ENCODE data around the gene SEMA6D.
"Not testable (repeated sequence)": the region's sequence is repeated elsewhere in the genome, so short reads cannot be mapped to it uniquely, and the experiment has no call there.

Gene SEMA6D

DNA sequence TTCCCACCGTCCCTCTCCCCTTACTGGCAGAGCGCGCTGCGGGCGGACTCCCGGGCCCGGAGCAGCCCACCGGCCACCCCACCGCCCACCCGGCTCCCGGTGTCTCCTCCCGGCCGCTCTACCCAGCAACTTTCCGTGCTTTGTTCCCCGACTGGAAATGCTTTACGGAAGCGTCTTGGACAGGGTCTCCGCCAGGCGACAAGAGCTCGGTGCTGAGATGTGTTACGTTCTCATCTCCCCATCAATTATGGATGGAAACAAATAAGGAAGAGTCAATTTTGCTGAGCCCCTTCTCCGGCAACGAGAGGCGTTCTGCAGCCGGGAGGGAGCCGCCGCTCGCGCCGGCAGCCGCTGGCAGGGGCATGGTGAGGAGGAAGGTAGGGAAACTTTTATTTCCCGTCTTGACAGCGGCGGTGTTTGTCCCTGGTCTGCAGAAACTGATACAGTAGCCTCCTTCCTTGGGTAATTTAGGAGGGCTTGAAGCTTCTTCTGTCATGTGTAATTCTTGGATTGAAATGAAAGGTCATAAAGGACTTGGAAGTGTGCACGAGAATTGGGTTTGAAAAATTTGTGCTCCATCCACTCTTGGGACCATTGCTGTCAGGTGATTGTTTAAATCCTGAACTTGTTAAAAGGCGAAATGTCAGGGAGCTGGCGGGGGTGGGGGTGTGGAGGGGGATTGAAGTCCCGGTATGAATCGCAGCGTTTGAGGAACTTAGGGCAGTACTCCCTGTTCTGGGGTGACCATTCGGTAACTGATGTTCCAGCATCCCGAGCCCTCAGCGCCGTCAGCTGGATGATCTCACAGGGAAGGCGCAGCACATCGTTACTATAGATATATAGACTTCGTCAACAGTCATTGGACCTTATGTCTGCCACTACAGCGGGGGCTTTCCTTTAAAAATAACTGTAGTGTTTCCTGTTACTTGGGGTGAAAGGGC is 1.5 kb downstream of the SEMA6D start:
- no peak for DNase-seq

DNA sequence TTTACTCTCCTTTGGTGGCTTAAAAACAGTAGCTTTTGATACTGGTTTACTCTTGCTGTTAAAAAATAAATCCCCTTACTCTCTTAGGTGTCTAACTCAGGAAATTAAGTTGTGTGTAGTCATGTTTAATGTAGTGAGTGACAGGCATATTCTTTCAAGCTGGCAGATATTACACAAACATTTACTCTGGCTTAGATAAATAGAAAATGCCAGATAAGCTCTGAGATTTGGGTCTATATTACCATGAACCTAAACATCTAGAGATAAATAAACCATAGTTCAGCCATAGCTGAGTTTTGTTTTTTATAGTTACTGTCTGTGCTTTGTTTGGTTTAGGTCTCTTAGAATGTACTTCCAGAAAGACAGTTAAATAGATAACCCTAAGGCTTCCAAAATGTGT is 2.4 kb downstream of the SEMA6D start:
- no peak for DNase-seq

GRCh38 chr15:47720555-47720954 is 3.2 kb downstream of the SEMA6D start:
- no peak for DNase-seq

DNA sequence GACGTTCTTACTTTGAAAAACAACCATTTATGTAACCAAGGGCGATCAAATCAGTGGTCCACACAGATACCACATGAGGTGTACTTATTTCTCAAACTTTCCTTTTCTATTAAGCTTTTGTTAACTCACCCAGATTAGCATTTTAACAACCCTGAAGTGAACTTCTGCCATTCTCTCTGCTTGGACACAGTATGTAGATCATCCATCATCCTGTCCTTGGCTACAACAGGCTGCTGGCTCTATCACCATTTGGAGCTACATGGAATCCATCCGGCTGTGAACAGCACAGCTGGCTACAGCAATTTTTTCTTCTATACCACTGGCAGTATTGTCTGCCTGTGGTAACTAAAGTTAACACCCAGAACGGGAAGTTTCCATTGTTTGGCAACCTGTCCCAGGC is 4.4 kb downstream of the SEMA6D start:
- no peak for DNase-seq

DNA sequence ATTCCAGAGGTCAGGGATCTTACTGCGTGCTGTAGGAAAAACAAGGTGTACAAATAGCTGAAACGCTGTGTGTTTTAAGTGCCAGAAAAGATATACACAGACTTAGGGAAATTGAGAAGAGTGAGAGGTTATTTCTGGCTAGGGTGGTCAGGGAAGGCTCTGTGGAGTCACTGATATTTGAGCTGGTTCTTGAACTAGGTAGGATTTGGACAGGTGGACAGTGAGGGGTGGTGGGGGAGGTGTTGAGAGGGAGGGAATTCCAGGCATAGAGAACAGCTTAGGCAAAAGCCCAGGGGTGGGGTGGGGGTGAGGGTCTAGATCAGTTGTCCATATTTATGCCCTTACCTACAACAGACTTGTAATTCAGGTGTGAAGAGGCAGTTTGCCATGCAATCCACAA is 7.0 kb downstream of the SEMA6D start:
- DNase-seq: no peak

GRCh38 chr15:47725051-47725450 is 7.7 kb downstream of the SEMA6D start:
- DNase-seq: no peak

DNA sequence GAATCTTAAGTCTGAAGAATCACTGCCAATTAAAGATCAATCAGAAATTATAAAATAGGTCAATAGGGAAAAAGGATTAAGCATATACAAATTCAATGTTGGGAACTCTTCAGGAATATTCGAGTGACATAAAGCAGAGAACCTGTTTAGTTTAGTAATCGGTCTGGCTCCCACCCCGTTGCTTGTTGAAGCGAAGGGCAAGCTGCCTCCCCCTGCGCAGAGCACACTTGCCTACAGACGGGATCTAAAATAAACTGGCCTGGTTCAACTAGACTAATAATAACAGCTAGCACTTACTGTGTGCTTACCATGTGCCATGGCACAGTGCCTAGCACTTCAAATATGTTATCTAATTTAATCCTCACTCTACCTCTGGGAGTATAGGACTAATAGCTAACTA is 8.6 kb downstream of the SEMA6D start:
- DNase-seq: no peak

DNA sequence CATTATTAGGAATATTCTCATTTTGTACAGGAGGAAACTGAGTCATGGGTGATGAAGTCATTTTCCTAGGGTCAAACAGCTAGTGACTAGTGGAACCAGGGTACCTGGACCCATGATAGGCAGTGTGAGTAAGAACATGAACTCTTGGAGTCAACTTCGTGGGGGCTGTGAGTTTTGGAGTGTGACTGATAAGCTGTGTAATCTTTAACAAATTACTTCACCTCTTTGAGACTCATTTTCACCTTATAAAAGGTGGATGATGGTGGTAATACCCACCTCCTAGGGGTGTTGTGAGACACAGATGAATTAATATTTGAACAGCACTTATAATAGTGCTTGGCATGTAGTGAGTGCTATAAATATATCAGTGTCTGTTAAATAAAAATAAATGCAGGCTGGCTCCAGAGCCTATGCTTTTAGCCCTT is 9.1 kb downstream of the SEMA6D start:
- DNase-seq: no peak

GRCh38 chr15:47727137-47727536 is 9.8 kb downstream of the SEMA6D start:
- no peak for DNase-seq

DNA sequence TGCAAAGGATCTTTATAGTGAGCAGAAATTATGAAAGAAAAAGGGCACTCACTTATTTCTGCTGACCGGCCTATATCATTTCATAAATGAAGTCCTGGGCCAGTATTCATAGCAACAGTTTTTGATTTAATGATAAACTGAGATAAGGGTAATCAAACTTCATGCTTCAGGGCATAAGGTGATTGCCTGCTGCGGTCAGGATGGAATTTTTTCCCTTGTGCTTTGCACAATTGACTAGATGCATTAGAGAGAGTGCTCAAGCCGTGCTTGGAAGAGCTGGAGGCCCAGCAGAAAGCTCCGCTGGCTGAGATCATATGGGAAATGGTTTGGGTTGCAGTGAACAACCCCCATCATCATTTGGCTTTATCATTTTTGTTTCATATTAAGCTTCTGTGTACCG is 10.4 kb downstream of the SEMA6D start:
- no peak for DNase-seq

- no peak for DNase-seq
Observed at GRCh38 chr15:47728426-47728825, 11.1 kb downstream of the SEMA6D start.

DNA sequence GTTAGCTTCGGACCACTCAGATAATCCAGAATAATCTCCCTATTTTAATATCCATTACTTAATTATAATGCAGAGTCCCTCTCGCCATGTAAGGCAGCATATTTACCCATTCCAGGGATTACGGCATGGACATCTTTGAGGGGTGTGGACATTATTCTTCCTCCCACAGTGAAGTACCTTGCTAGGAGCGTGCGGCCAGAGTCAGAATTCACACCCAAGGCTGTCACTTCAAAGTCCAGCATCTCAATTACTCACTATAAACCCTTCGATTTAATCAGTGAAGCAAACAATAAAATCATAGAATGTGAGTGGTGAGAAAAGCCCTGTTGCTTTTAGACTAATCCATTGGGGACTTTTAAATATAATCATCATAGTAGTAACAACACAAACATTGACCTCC is 11.6 kb downstream of the SEMA6D start:
- no peak for DNase-seq

- DNase-seq: no peak
Observed at GRCh38 chr15:47731230-47731629, 13.9 kb downstream of the SEMA6D start.

DNA sequence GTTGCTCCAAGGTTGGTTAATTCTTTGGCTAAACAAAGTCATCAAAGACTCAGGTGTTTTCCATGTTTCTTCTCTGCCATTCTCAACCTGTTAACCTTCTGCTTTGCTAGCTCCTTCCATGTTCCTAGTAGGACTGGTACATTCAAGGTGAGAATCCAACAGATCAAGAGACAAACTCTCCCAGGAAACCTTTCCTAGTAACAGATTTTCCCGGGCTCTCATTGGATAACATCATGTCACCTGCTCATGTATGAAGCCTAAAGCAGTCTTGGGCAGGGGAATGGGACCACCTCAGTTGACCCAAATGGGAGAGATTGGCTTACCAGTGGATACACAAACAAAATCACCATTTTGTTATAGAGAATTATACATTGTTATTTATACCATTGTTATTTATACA is 14.9 kb downstream of the SEMA6D start:
- DNase-seq: no peak

DNA sequence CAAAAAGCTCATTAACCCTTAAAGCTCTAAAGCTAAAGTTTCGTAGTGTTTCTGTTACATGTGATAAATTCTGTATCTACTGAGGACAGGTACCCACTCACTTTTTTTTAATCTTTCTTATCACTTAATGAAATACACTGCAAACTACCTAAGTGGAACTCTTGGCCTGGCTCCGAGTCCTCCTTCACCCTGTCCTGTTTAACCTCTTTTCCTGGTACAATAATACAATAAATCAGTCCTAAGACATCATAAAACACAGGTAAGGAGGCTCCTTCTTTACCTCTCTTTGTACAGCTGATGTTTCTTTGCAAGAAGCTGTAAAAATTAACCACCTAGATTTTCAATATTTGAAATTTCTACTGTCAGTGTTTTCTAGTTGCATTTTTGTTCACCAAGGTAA is 15.8 kb downstream of the SEMA6D start:
- no peak for DNase-seq

GRCh38 chr15:47736143-47736786 is 19.0 kb downstream of the SEMA6D start:
- no peak for DNase-seq

- no peak for DNase-seq
Observed at GRCh38 chr15:47737477-47737876, 20.2 kb downstream of the SEMA6D start.

GRCh38 chr15:47738144-47738825 is 21.0 kb downstream of the SEMA6D start:
- not testable (repeated sequence) for DNase-seq

DNA sequence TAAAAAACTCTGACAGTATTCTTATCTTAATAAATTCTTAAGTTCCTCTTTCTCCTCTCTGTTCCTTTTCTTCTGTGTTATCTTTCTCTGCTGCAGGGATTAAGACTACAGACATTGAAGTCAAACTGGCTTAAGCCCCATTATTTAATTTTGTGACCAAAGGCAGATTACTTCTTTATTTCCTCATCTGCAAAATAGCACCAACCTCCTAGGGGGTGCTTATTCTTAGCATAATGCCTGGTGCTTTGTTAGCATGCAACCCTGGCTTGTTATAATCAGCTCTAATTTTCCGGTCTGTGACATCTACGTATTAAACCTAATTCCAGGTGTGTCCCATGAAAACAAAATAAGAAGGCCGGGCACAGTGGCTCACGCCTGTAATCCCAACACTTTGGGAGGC is 23.8 kb downstream of the SEMA6D start:
- DNase-seq: no peak

DNA sequence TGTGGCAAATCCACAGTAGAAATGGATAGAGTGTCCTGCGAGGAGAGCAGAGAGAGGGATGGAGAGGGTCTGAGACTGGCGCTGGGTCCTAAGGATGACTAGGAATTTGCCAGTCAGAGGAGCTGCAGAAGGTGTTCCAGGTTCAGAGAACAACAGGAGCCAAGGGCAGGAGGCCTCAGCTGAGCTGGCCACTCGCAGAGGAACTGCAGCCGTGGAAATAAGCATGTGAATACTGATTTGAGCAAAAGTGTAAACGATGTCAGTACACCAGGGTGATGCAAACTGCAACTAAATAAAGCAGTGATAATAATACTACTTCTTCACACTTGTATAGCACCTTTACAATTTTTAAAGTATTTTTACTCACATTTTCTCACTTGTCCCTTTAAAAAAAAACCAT is 24.6 kb downstream of the SEMA6D start:
- DNase-seq: no peak

DNA sequence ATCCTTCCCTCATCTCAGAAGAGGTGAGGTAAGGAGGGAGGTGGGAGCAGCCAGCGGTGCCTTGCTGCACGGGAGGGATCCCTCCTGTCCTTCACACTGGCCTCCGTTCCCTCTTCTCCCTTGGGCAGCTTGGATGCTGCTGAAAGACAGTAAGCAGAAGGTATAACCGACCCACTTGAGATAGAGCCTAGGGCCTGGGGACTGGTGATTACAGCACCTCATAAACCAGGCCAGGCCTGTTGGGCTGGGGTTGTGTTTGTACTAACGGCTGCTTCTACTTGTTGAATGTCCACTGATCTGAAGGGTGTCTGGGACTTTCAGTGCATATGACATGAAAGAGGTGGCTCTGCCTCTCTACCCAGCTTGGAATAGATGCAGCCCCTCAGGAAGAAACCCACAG is 25.0 kb downstream of the SEMA6D start:
- DNase-seq: no peak

DNA sequence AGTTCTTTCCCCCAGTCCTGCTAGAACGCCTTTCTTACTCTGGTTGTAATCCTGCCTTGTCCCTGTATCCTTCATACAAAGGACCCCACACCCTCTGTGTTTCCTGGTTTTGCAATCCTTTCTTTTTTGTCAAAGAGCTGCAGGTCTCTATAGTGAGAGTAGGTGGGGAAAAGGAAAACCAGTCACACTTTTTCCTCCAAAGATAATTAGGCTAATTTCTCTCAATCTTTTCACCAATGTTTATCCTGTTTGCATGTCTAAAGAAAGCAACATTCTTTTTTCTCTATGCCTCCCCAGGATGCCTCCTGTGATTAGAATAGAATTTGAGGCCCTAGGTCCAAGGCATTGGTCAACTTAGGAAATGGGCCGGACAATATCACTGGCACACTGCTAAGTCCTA is 25.4 kb downstream of the SEMA6D start:
- no peak for DNase-seq

GRCh38 chr15:47743385-47743784 is 26.1 kb downstream of the SEMA6D start:
- DNase-seq: no peak

DNA sequence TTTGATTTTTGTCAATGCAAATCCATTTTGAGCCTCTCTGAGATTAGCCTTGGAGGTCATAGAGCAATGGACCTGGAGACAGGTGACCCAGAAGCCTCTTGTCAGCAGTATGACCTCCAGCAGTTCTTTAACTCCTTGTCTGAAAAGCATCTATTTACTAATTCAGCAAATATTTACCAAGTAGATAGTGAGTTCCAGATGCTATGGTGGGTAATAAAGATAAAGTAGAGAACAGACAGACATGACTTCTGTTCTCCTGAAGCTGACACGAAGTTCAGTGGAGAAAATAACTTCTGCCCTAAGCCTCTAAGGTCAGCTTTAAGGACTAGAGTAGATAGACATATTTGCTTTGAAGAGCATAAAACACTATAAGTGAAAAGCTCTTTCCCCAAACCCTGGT is 26.6 kb downstream of the SEMA6D start:
- no peak for DNase-seq

Measured in activated CD4-positive, alpha-beta T cell treated with anti-CD3 and anti-CD28 coated beads for 4 hours (primary cell).